ENCODE results near the gene IGHMBP2.
"Not testable (repeated sequence)": the region's sequence is repeated elsewhere in the genome, so short reads cannot be mapped to it uniquely, and the experiment has no call there.

Gene IGHMBP2

GRCh38 chr11:68882391-68882790, 21.3 kb upstream of the IGHMBP2 start:
- no peak overlapping the region for H3K4me3 ChIP-seq (ENCODE audit: low read depth, low read length, poor library complexity, severe bottlenecking)
- no peak overlapping the region for H2AFZ ChIP-seq (ENCODE audit: low read length)
- H3K4me1 ChIP-seq (ENCODE audit: insufficient read depth, low read length, severe bottlenecking): no peaks in the 10 kb centered on the region
- H3K36me3 ChIP-seq (ENCODE audit: insufficient read depth, low read length): no peaks in the 10 kb centered on the region
- H3K9me3 ChIP-seq (ENCODE audit: low read length): no peaks in the 10 kb centered on the region
- no peaks in the 10 kb centered on the region for H3K79me2 ChIP-seq (ENCODE audit: insufficient read depth, low read length)
- no peak overlapping the region for H3K4me2 ChIP-seq (ENCODE audit: low read length)
- H4K20me1 ChIP-seq (ENCODE audit: insufficient read depth, low read length): no peaks in the 10 kb centered on the region
- no peaks in the 10 kb centered on the region for H3F3A ChIP-seq (ENCODE audit: insufficient read depth, low read length)
- no peak overlapping the region for H3K9ac ChIP-seq (ENCODE audit: low read length)
- TF ChIP-seq EZH2 (IDR thresholded peaks at IDR 0.05; ENCODE audit: borderline replicate concordance, low read length) (no peak), CTCF (IDR thresholded peaks at IDR 0.05; ENCODE audit: low read length) (no peak)
- H3K27ac ChIP-seq (ENCODE audit: low read depth, low read length, poor library complexity, severe bottlenecking): no peak overlapping the region
- H3K9me2 ChIP-seq (ENCODE audit: low read depth, low read length): no peaks in the 10 kb centered on the region
- no peaks in the 10 kb centered on the region for H3K27me3 ChIP-seq (ENCODE audit: insufficient read depth, low read length)

- H2AFZ ChIP-seq (ENCODE audit: low read length); H3F3A ChIP-seq (ENCODE audit: insufficient read depth, low read length); H3K9me3 ChIP-seq (ENCODE audit: low read length); H3K9me2 ChIP-seq (ENCODE audit: low read depth, low read length); H3K9ac ChIP-seq (ENCODE audit: low read length); H3K36me3 ChIP-seq (ENCODE audit: insufficient read depth, low read length); H3K4me2 ChIP-seq (ENCODE audit: low read length); H3K27me3 ChIP-seq (ENCODE audit: insufficient read depth, low read length); H3K27ac ChIP-seq (ENCODE audit: low read depth, low read length, poor library complexity, severe bottlenecking); H4K20me1 ChIP-seq (ENCODE audit: insufficient read depth, low read length); H3K79me2 ChIP-seq (ENCODE audit: insufficient read depth, low read length); H3K4me1 ChIP-seq (ENCODE audit: insufficient read depth, low read length, severe bottlenecking); H3K4me3 ChIP-seq (ENCODE audit: low read depth, low read length, poor library complexity, severe bottlenecking): not testable (repeated sequence)
Measured at GRCh38 chr11:68884827-68885226, 18.9 kb upstream of the IGHMBP2 start.

GRCh38 chr11:68889948-68890446, 13.7 kb upstream of the IGHMBP2 start:
- no peaks in the 10 kb centered on the region for H3K9me3 ChIP-seq (ENCODE audit: low read length)
- H3K4me1 ChIP-seq (ENCODE audit: insufficient read depth, low read length, severe bottlenecking): no peaks in the 10 kb centered on the region
- H3K27ac ChIP-seq (ENCODE audit: low read depth, low read length, poor library complexity, severe bottlenecking): no peak overlapping the region
- H2AFZ ChIP-seq (ENCODE audit: low read length): no peak overlapping the region
- peaks cover 50% of the 10 kb centered on the region for H3K36me3 ChIP-seq (ENCODE audit: insufficient read depth, low read length)
- H3K4me3 ChIP-seq (ENCODE audit: low read depth, low read length, poor library complexity, severe bottlenecking): no peak overlapping the region
- no peaks in the 10 kb centered on the region for H4K20me1 ChIP-seq (ENCODE audit: insufficient read depth, low read length)
- no peaks in the 10 kb centered on the region for H3K9me2 ChIP-seq (ENCODE audit: low read depth, low read length)
- H3K27me3 ChIP-seq (ENCODE audit: insufficient read depth, low read length): no peaks in the 10 kb centered on the region
- H3K9ac ChIP-seq (ENCODE audit: low read length): no peak overlapping the region
- no peaks in the 10 kb centered on the region for H3F3A ChIP-seq (ENCODE audit: insufficient read depth, low read length)
- H3K79me2 ChIP-seq (ENCODE audit: insufficient read depth, low read length): no peaks in the 10 kb centered on the region
- TF ChIP-seq EZH2 (IDR thresholded peaks at IDR 0.05; ENCODE audit: borderline replicate concordance, low read length) (no peak), CTCF (IDR thresholded peaks at IDR 0.05; ENCODE audit: low read length) (peak; percentile 36; the same call in 1 of the 2 replicates)
- no peak overlapping the region for H3K4me2 ChIP-seq (ENCODE audit: low read length)

GRCh38 chr11:68890490-68891231, 13.0 kb upstream of the IGHMBP2 start:
- H3K9me3 ChIP-seq (ENCODE audit: low read length): no peaks in the 10 kb centered on the region
- no peaks in the 10 kb centered on the region for H3K9me2 ChIP-seq (ENCODE audit: low read depth, low read length)
- H3K27me3 ChIP-seq (ENCODE audit: insufficient read depth, low read length): no peaks in the 10 kb centered on the region
- H3K9ac ChIP-seq (ENCODE audit: low read length): no peak overlapping the region
- no peaks in the 10 kb centered on the region for H3K4me1 ChIP-seq (ENCODE audit: insufficient read depth, low read length, severe bottlenecking)
- no peak overlapping the region for H3K4me2 ChIP-seq (ENCODE audit: low read length)
- H4K20me1 ChIP-seq (ENCODE audit: insufficient read depth, low read length): no peaks in the 10 kb centered on the region
- TF ChIP-seq CTCF (IDR thresholded peaks at IDR 0.05; ENCODE audit: low read length): no peak
- no peak for TF ChIP-seq EZH2 (IDR thresholded peaks at IDR 0.05; ENCODE audit: borderline replicate concordance, low read length)
- no peaks in the 10 kb centered on the region for H3F3A ChIP-seq (ENCODE audit: insufficient read depth, low read length)
- no peaks in the 10 kb centered on the region for H3K79me2 ChIP-seq (ENCODE audit: insufficient read depth, low read length)
- H3K36me3 ChIP-seq (ENCODE audit: insufficient read depth, low read length): peaks cover 54% of the 10 kb centered on the region
- no peak overlapping the region for H3K27ac ChIP-seq (ENCODE audit: low read depth, low read length, poor library complexity, severe bottlenecking)
- no peak overlapping the region for H3K4me3 ChIP-seq (ENCODE audit: low read depth, low read length, poor library complexity, severe bottlenecking)
- no peak overlapping the region for H2AFZ ChIP-seq (ENCODE audit: low read length)

All from OCI-LY1 (cell line).